GM04503 (cell line): ENCODE data around the gene IGFBP4.
A peak's percentile ranks its signal among the peaks of the same experiment; 100 is the strongest.

Source experiments
- DNase-seq: peaks from one replicate; pipeline ENCODE4 v3.0.0-alpha.2; 2012; ENCODE audit warnings: low read depth

IGFBP4 gene

GRCh38 chr17:40471846-40472732, 28.8 kb downstream of the IGFBP4 start:
- no peak for DNase-seq

- DNase-seq, result no peak
These were observed 29.6 kb downstream of the IGFBP4 start for GRCh38 chr17:40472733-40473452.

- no peak for DNase-seq
These were observed 30.5 kb downstream of the IGFBP4 start for GRCh38 chr17:40473573-40474365.

GRCh38 chr17:40474419-40475002, 31.3 kb downstream of the IGFBP4 start:
- no peak for DNase-seq

GRCh38 chr17:40475234-40475908, 32.1 kb downstream of the IGFBP4 start:
- DNase-seq, result no peak

- no peak for DNase-seq
These were observed 34.5 kb downstream of the IGFBP4 start for GRCh38 chr17:40477796-40478195.

- DNase-seq, result no peak
These were observed 35.2 kb downstream of the IGFBP4 start for GRCh38 chr17:40478486-40478885.

- no peak for DNase-seq
These were observed 36.7 kb downstream of the IGFBP4 start for GRCh38 chr17:40479754-40480480.

- DNase-seq, result no peak
These were observed 37.3 kb downstream of the IGFBP4 start for GRCh38 chr17:40480501-40481003.

- no peak for DNase-seq
These were observed 37.9 kb downstream of the IGFBP4 start for GRCh38 chr17:40481106-40481505.

GRCh38 chr17:40482722-40483121, 39.5 kb downstream of the IGFBP4 start:
- DNase-seq, result no peak

GRCh38 chr17:40483679-40484078, 40.4 kb downstream of the IGFBP4 start:
- no peak for DNase-seq

GRCh38 chr17:40484285-40484972, 41.2 kb downstream of the IGFBP4 start:
- DNase-seq, result no peak

- no peak for DNase-seq
These were observed 41.8 kb downstream of the IGFBP4 start for GRCh38 chr17:40484973-40485530.

- peak; percentile 97 for DNase-seq
These were observed 42.7 kb downstream of the IGFBP4 start for GRCh38 chr17:40485851-40486521.

- DNase-seq, result peak; percentile 43
These were observed 43.5 kb downstream of the IGFBP4 start for GRCh38 chr17:40486522-40487370.

- no peak for DNase-seq
These were observed 44.2 kb downstream of the IGFBP4 start for GRCh38 chr17:40487371-40488020.
